WTC11 (cell line): ENCODE results near the gene SIX2. TPM values are rescaled to one million over a fixed set of nuclear protein-coding genes. Genes with fewer than 3 reads are reported as not detected.

Experiments used
- ATAC-seq: fragments of 200-7000 bp; cut with Tn5 transposase; 2 replicates; pipeline ENCODE4 v1.10.0; 2021; ENCODE audit warnings: mild to moderate bottlenecking, moderate library complexity
- CTCF ChIA-PET: fragments of 300-600 bp; sonication (Branson Sonifier 250); formaldehyde crosslinking; loops from one replicate; lab custom pipeline; 2021; ENCODE audit warnings: antibody characterized with exemption; lab: Charles Lee
- POLR2A ChIA-PET: fragments of 350-600 bp; sonication (Branson Sonifier 250); formaldehyde crosslinking; loops from one replicate; lab custom pipeline; 2021; ENCODE audit warnings: antibody characterized with exemption; lab: Charles Lee
- DNase-seq: peaks from one replicate; pipeline ENCODE4 v3.0.0; 2021; ENCODE audit warnings: low spot score
- H3K27ac Mint-ChIP-seq: 2 replicates; pipeline ENCODE4 v1.8.0; 2021; ENCODE audit warnings: mixed read lengths
- H3K27me3 Mint-ChIP-seq: 2 replicates; pipeline ENCODE4 v1.8.0; 2021; ENCODE audit warnings: low read depth, mild to moderate bottlenecking, moderate library complexity, mixed read lengths
- H3K36me3 Mint-ChIP-seq: 2 replicates; pipeline ENCODE4 v1.8.0; 2021; ENCODE audit warnings: mixed read lengths
- H3K4me1 Mint-ChIP-seq: 2 replicates; pipeline ENCODE4 v1.8.0; 2022; ENCODE audit warnings: mixed read lengths
- H3K4me3 Mint-ChIP-seq: 2 replicates; pipeline ENCODE4 v1.8.0; 2021; ENCODE audit warnings: mild to moderate bottlenecking, moderate library complexity, mixed read lengths
- H3K9me3 Mint-ChIP-seq: 2 replicates; pipeline ENCODE4 v1.8.0; 2021; ENCODE audit warnings: mixed read lengths
- AFF4 ChIP-seq: sonication (generic); formaldehyde crosslinking; IDR thresholded peaks from 2 replicates; pipeline ENCODE4 v1.8.1; 2023; ENCODE audit warnings: mild to moderate bottlenecking, missing genetic modification reagents, borderline replicate concordance
- CREB1 ChIP-seq: sonication (generic); formaldehyde crosslinking; IDR thresholded peaks from 2 replicates; pipeline ENCODE4 v1.8.0; 2023; ENCODE audit warnings: mild to moderate bottlenecking, missing genetic modification reagents
- E2F4 ChIP-seq: sonication (generic); formaldehyde crosslinking; IDR thresholded peaks from 2 replicates; pipeline ENCODE4 v1.8.1; 2022; ENCODE audit warnings: low read depth, mild to moderate bottlenecking, moderate library complexity, missing genetic modification reagents, borderline replicate concordance
- ESRRA ChIP-seq: sonication (generic); formaldehyde crosslinking; IDR thresholded peaks from 2 replicates; pipeline ENCODE4 v1.8.1; 2022; ENCODE audit warnings: mild to moderate bottlenecking, missing genetic modification reagents, borderline replicate concordance
- ETV6 ChIP-seq: sonication (generic); formaldehyde crosslinking; IDR thresholded peaks from 2 replicates; pipeline ENCODE4 v1.8.1; 2022; ENCODE audit warnings: mild to moderate bottlenecking, missing genetic modification reagents
- FOXP1 ChIP-seq: sonication (generic); formaldehyde crosslinking; IDR thresholded peaks from 2 replicates; pipeline ENCODE4 v1.8.0; 2022; ENCODE audit warnings: missing genetic modification reagents, mild to moderate bottlenecking, moderate library complexity, borderline replicate concordance
- IRF1 ChIP-seq: sonication (generic); formaldehyde crosslinking; IDR thresholded peaks from 2 replicates; pipeline ENCODE4 v1.8.0; 2023; ENCODE audit warnings: missing genetic modification reagents
- MLX ChIP-seq: sonication (generic); formaldehyde crosslinking; IDR thresholded peaks from 2 replicates; pipeline ENCODE4 v1.8.1; 2023; ENCODE audit warnings: mild to moderate bottlenecking, missing genetic modification reagents, moderate library complexity
- OVOL2 ChIP-seq: fragments of 250-450 bp; sonication (Bioruptor Pico); IDR thresholded peaks from 2 replicates; pipeline ENCODE4 v1.9.0; 2021; ENCODE audit warnings: mild to moderate bottlenecking, borderline replicate concordance
- TP53 ChIP-seq: sonication (generic); formaldehyde crosslinking; IDR thresholded peaks from 2 replicates; pipeline ENCODE4 v1.8.1; 2023; ENCODE audit warnings: mild to moderate bottlenecking, missing genetic modification reagents
- USF1 ChIP-seq: sonication (generic); formaldehyde crosslinking; IDR thresholded peaks from 2 replicates; pipeline ENCODE4 v1.8.0; 2022; ENCODE audit warnings: mild to moderate bottlenecking, missing genetic modification reagents
- total RNA-seq: library from RNA; stranded (reverse); gene quantifications from 3 replicates; pipeline ENCODE4 v1.2.3, GENCODE V29; 2021

SIX2 gene
- total RNA-seq, 1 experiment from 2014 or later: 1.7 TPM

- Mint-ChIP-seq H3K27ac (no peak overlapping the region), H3K27me3 (peaks cover 97% of the 10 kb centered on the region), H3K36me3 (0 out of 2 replicates have a peak, but pooled peaks cover 2% of the 10 kb centered on the region), H3K4me3 (no peak overlapping the region)
- no peak for DNase-seq
- TF ChIP-seq AFF4 (CRISPR knock-in tag): no peak
- no peak for TF ChIP-seq TP53
- TF ChIP-seq ESRRA (CRISPR knock-in tag): no peak
- no peak for TF ChIP-seq CREB1 (CRISPR knock-in tag)
- TF ChIP-seq USF1: no peak
- no peak for TF ChIP-seq ETV6 (CRISPR knock-in tag)
- TF ChIP-seq IRF1 (CRISPR knock-in tag): no peak
- no peak for TF ChIP-seq E2F4 (CRISPR knock-in tag)
- TF ChIP-seq, all 79 proteins: peak for 0
- ChIA-PET POLR2A (no interaction called here), CTCF (interaction anchor here (1.4 kb wide), 1 partner anchor 33 kb away, joined by 4 read pairs; no protein-coding TSS in a partner anchor)
- H3K9me3 Mint-ChIP-seq: no peaks in the 10 kb centered on the region
- H3K4me1 Mint-ChIP-seq: peaks cover 54% of the 10 kb centered on the region
- no peak for ATAC-seq
Observed at GRCh38 chr2:45006942-45007287, 2.3 kb downstream of the SIX2 start.

- POLR2A ChIA-PET: interaction anchor here (0.6 kb wide), 1 partner anchor 60 kb away, joined by 3 read pairs; no protein-coding TSS in a partner anchor
- CTCF ChIA-PET: interaction anchor here (1.4 to 9.1 kb wide), 2 partner anchors 5 to 32 kb away, joined by 4 to 113 read pairs; partner anchors contain the start of gene SIX2
- no peak overlapping the region for H3K27ac Mint-ChIP-seq
- 0 out of 2 replicates have a peak, but pooled peaks cover 2% of the 10 kb centered on the region for H3K36me3 Mint-ChIP-seq
- H3K9me3 Mint-ChIP-seq: no peaks in the 10 kb centered on the region
- no peak for DNase-seq
- TF ChIP-seq MLX (CRISPR knock-in tag) (no peak), FOXP1 (CRISPR knock-in tag) (peak; percentile 24; the same call in 1 of the 2 replicates), E2F4 (CRISPR knock-in tag) (0 out of 2 replicates have a peak, but pooled peaks have one; percentile 33), OVOL2 (no peak)
- peaks cover 97% of the 10 kb centered on the region for H3K27me3 Mint-ChIP-seq
- H3K4me3 Mint-ChIP-seq: no peak overlapping the region
- no peak for ATAC-seq
- peaks cover 56% of the 10 kb centered on the region for H3K4me1 Mint-ChIP-seq
Observed at GRCh38 chr2:45006041-45006941, 3.0 kb downstream of the SIX2 start.
